Left lung (tissue), 10 donors: ENCODE results near the gene LRFN2. TPM values are rescaled to one million over a fixed set of nuclear protein-coding genes. Genes with fewer than 3 reads are reported as not detected.

Experiments
- ATAC-seq: fragments of 200-7000 bp; cut with Tn5 transposase; one replicate; pipeline ENCODE4 v1.9.1; 2020; ENCODE audit warnings: moderate library complexity
- DNase-seq, 4 donors: peaks; one replicate each; pipeline ENCODE4 v3.0.0-alpha.2; 2013 to 2020
- H3K27ac ChIP-seq, 2 donors: fragments of 200-600 bp; sonication (generic) in 1 of 2; one replicate each; pipeline versions ENCODE4 v1.5.0 to v1.8.0; 2020 to 2021
- H3K27me3 ChIP-seq, 2 donors: fragments of 200-600 bp; sonication (generic) in 1 of 2; one replicate each; pipeline versions ENCODE4 v1.5.0 to v1.8.0; 2020 to 2021
- H3K36me3 ChIP-seq, 2 donors: fragments of 200-600 bp; sonication (generic) in 1 of 2; one replicate each; pipeline versions ENCODE4 v1.5.0 to v1.8.0; 2020 to 2021
- H3K4me1 ChIP-seq, 2 donors: fragments of 200-600 bp; one replicate each; pipeline ENCODE4 v1.8.0; 2021
- H3K4me3 ChIP-seq, 2 donors: fragments of 200-600 bp; sonication (generic) in 1 of 2; one replicate each; pipeline versions ENCODE4 v1.5.0 to v1.8.0; 2020 to 2021; ENCODE audit warnings: mild to moderate bottlenecking in 1 of 2
- H3K9me3 ChIP-seq, 2 donors: fragments of 200-600 bp; sonication (generic) in 1 of 2; one replicate each; pipeline versions ENCODE4 v1.5.0 to v1.8.0; 2020 to 2021
- CTCF ChIP-seq, 2 donors: fragments of 200-600 bp; sonication (generic) in 1 of 2; IDR thresholded peaks; one replicate each; pipeline versions ENCODE4 v1.5.0 to v1.8.0; 2021; ENCODE audit warnings: antibody characterized with exemption in 2 of 2
- intact Hi-C, 2 donors: fragments of 100-400 bp; cut with DNase I; formaldehyde crosslinking; loops; one replicate each; pipeline versions ENCODE4 v1.11.2 to v1.14.2; 2022
- polyA plus RNA-seq, 6 donors: library from polyadenylated mRNA; unstranded; fragments of 120-200 nt; gene quantifications; one replicate each; pipeline ENCODE4 v1.2.1, GENCODE V29; 2013; ENCODE audit not compliant: insufficient read length in 6 of 6
- total RNA-seq, 2 donors: library from RNA; stranded (reverse); fragmentation: NEBNext Ultra II Directional; extraction: Animal tissue kit (Norgen Biotek cat#: 25700); gene quantifications; one replicate each; pipeline ENCODE4 v1.2.1, GENCODE V29; 2021
- donor health status: DM: no; HTN: yes; CAD: no.
- donor health status: DM: no; HTN: no; CAD: no.

The LRFN2 gene
- total and polyA plus RNA-seq, 8 donors, result 0.05 to 0.18 (median 0.11) TPM; not detected in 2

- peak in 1 of 4 donors; percentile 15 for DNase-seq
- intact Hi-C loops, result no loop called here
- H3K36me3 ChIP-seq, result no peaks in the 10 kb centered on the region
- TF ChIP-seq CTCF (IDR thresholded peaks at IDR 0.05), result no peak
- no peak overlapping the region for H3K27ac ChIP-seq
- H3K4me1 ChIP-seq, result no peaks in the 10 kb centered on the region
- no peaks in the 10 kb centered on the region for H3K27me3 ChIP-seq
- no peaks in the 10 kb centered on the region for H3K9me3 ChIP-seq
- H3K4me3 ChIP-seq, result no peak overlapping the region
- no peak for ATAC-seq
Measured at GRCh38 chr6:40552941-40553340, 34.2 kb downstream of the LRFN2 start.

- Histone ChIP-seq H3K36me3 (no peaks in the 10 kb centered on the region), H3K27ac (no peak overlapping the region), H3K27me3 (no peaks in the 10 kb centered on the region), H3K4me1 (no peaks in the 10 kb centered on the region), H3K4me3 (no peak overlapping the region), H3K9me3 (no peaks in the 10 kb centered on the region)
- DNase-seq (no peak), ATAC-seq (no peak)
- no peak for TF ChIP-seq CTCF (IDR thresholded peaks at IDR 0.05)
- intact Hi-C loops, result no loop called here
Measured at GRCh38 chr6:40551966-40552505, 35.1 kb downstream of the LRFN2 start.

- ATAC-seq, result peak; percentile 82
- Histone ChIP-seq H3K36me3 (no peaks in the 10 kb centered on the region), H3K9me3 (no peaks in the 10 kb centered on the region), H3K4me3 (no peak overlapping the region), H3K27me3 (no peaks in the 10 kb centered on the region), H3K4me1 (no peaks in the 10 kb centered on the region), H3K27ac (no peak overlapping the region)
- DNase-seq, result peak in 2 of 4 donors; percentile 9 to 42
- intact Hi-C loops, result no loop called here
- peak; percentile 42 to 58 for TF ChIP-seq CTCF (IDR thresholded peaks at IDR 0.05)
Measured at GRCh38 chr6:40550202-40551101, 36.7 kb downstream of the LRFN2 start.

GRCh38 chr6:40545954-40546353, 41.2 kb downstream of the LRFN2 start:
- Histone ChIP-seq H3K4me1 (no peaks in the 10 kb centered on the region), H3K9me3 (no peaks in the 10 kb centered on the region), H3K27ac (no peak overlapping the region), H3K27me3 (no peaks in the 10 kb centered on the region), H3K4me3 (no peak overlapping the region), H3K36me3 (no peaks in the 10 kb centered on the region)
- intact Hi-C loops, result no loop called here
- no peak for DNase-seq
- TF ChIP-seq CTCF (IDR thresholded peaks at IDR 0.05), result no peak
- ATAC-seq, result no peak

- DNase-seq (no peak), ATAC-seq (no peak)
- H3K4me3 ChIP-seq, result no peak overlapping the region
- no peak overlapping the region for H3K27ac ChIP-seq
- no peaks in the 10 kb centered on the region for H3K27me3 ChIP-seq
- H3K36me3 ChIP-seq, result no peaks in the 10 kb centered on the region
- intact Hi-C loops, result no loop called here
- no peak for TF ChIP-seq CTCF (IDR thresholded peaks at IDR 0.05)
- H3K4me1 ChIP-seq, result no peaks in the 10 kb centered on the region
- no peaks in the 10 kb centered on the region for H3K9me3 ChIP-seq
Measured at GRCh38 chr6:40543776-40544175, 43.4 kb downstream of the LRFN2 start.
